ENCODE measurements around the gene ADCY10.
"Not testable (repeated sequence)": the region's sequence is repeated elsewhere in the genome, so short reads cannot be mapped to it uniquely, and the experiment has no call there.

ADCY10 gene

DNA sequence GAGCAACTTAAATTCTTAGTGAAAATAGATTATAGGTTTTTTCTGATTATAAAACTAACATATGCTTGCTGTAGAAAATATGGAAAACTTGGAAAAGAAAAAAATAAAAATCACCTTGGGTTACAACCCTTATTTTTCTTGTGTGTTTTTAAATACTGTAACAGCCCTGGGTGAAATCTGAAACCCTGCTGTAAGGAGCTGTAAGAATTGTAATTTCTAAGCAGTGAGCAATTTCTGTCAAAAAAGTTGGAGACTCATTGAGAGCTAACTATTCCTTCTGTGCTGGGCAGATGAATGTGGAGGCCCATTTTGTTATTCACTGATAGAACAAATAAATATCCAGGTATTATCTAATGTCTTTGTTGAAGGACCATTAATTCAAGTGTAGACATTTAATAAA lies 42.6 kb downstream of the ADCY10 start:
- DNase-seq (ENCODE audit: low spot score), result no peak
- TF ChIP-seq, protein P1, sequence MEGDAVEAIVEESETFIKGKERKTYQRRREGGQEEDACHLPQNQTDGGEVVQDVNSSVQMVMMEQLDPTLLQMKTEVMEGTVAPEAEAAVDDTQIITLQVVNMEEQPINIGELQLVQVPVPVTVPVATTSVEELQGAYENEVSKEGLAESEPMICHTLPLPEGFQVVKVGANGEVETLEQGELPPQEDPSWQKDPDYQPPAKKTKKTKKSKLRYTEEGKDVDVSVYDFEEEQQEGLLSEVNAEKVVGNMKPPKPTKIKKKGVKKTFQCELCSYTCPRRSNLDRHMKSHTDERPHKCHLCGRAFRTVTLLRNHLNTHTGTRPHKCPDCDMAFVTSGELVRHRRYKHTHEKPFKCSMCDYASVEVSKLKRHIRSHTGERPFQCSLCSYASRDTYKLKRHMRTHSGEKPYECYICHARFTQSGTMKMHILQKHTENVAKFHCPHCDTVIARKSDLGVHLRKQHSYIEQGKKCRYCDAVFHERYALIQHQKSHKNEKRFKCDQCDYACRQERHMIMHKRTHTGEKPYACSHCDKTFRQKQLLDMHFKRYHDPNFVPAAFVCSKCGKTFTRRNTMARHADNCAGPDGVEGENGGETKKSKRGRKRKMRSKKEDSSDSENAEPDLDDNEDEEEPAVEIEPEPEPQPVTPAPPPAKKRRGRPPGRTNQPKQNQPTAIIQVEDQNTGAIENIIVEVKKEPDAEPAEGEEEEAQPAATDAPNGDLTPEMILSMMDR (IDR thresholded peaks at IDR 0.05), result no peak
- Histone ChIP-seq H3K4me3 (no peak overlapping the region), H3K27ac (no peak overlapping the region)

DNA sequence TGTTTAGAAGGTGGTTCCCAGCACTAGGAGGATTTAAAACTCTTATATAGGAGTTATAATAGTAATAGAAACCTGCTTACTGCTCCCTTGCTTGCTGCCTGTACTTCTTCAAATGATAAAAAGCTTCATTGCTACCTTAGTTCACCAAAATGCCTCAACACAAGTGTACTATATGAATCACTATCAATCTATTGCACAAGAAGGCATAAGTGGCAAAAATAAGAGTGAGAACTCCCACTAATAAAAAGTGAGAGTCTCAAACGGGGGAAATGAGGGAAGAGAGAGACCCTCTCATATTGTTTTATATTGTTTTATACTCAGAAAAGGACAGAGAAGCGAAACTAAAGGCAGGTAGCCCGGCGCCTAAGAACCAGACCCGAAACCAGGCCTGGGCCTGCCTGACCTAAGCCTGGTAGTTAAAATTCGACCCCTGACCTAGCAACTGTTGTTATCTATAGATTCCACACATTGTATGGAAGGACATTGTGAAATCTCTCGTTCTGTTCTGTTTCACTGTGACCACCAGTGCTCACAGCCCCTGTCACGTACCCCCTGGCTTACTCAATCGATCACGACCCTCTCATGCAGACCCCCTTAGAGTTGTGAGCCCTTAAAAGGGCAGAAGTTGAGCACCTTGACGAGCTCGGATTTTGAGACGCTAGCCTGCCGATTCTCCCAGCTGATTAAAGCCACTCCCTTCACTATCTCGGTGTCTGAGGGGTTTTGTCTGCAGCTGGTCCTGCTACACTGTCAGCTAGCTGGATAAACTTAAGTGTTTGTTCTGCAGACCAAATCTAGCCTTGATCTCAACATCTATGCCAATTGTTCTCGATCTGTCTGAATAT lies 44.6 kb downstream of the ADCY10 start:
- not testable (repeated sequence) for H3K4me3 ChIP-seq; H3K27ac ChIP-seq; DNase-seq (ENCODE audit: low spot score)

DNA sequence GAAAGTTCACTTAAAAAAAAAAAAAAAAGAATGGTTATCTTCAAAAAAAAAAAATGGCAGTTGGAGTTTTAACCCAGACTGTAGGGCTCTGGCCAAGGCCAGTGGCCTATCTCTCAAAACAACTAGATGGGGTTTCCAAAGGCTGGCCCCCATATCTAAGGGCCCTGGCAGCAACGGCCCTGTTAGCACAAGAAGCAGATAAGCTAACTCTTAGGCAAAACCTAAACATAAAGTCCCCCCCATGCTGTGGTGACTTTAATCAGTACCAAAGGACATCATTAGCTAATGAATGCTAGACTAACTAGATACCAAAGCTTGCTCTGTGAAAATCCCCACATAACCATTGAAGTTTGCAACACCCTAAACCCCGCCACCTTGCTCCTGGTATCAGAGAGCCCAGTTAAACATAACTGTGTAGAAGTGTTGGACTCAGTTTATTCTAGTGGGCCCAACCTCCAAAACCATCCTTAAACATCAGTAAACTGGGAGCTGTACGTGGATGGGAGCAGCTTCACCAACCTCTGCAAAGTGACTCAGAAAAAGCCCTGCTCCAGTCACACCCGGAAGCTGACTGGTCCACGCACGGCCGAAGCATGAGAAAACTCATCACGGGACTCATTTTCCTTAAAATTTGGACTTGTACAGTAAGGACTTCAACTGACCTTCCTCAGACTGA lies 47.1 kb downstream of the ADCY10 start:
- H3K27ac ChIP-seq, H3K4me3 ChIP-seq: not testable (repeated sequence)

DNA sequence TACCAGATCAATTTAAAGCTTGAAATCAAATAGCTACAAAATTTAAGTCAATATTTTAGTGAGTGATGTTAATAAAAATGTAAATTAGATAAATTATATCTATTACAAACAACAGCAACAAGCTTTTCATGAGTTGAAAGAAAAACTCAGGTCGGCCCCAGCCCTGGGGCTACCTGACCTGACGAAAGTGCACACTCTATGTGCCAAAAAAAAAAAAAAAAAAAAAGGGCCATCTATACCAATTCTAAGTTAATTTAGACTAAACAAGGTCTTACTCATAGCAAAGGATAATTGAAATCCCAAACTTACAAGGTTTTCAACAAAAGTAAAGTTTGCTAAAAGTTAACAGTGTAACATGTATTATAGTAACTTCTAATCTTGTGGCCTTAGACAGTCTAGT lies 47.6 kb downstream of the ADCY10 start:
- not testable (repeated sequence) for DNase-seq (ENCODE audit: low spot score); H3K27ac ChIP-seq; H3K4me3 ChIP-seq

More for the DNA sequence above, 47.1 kb downstream of the ADCY10 start:
- not testable (repeated sequence) for DNase-seq (ENCODE audit: low spot score)

DNA sequence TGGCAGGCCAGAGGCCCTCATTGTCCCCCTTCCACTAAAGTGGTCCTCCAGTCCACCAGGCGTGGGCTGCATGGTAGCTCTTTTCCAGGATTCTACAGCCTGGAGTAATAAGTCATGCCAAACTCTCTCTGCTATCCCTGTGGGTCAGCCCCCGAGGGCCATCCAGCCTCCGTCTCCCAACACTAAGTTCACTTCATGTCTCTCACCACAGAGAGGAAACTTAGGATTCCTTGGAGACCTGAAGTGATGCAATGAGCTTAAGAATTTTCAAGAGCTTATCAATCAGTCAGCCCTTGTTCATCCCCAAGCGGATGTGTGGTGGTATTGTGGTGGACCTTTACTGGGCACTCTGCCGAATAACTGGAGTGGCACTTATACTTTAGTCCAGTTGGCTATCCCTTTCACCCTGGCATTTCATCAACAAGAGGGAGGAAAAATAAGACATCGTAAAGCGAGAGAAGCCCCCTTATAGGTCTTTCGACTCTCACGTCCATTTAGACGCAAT lies 48.1 kb downstream of the ADCY10 start:
- H3K27ac ChIP-seq; DNase-seq (ENCODE audit: low spot score); H3K4me3 ChIP-seq: not testable (repeated sequence)

DNA sequence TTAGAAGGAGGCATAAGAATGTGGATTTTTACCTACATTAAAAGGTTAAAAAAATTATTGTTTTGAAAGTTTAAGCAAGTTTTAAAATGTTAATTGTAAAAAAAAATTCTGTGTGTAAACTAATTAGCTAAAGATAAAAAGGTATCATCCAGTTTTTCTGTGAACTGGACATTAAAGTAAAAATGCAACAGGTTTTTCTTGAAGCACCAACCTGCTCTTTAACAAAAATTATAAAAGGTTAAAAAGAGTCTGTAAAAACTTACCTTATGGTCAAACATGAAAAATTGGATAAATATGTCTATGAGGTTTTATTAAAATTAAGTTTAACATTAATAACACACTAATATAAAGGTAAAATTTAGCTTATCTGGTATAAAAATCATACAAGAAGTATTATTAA lies 48.7 kb downstream of the ADCY10 start:
- not testable (repeated sequence) for H3K4me3 ChIP-seq; DNase-seq (ENCODE audit: low spot score); H3K27ac ChIP-seq

DNA sequence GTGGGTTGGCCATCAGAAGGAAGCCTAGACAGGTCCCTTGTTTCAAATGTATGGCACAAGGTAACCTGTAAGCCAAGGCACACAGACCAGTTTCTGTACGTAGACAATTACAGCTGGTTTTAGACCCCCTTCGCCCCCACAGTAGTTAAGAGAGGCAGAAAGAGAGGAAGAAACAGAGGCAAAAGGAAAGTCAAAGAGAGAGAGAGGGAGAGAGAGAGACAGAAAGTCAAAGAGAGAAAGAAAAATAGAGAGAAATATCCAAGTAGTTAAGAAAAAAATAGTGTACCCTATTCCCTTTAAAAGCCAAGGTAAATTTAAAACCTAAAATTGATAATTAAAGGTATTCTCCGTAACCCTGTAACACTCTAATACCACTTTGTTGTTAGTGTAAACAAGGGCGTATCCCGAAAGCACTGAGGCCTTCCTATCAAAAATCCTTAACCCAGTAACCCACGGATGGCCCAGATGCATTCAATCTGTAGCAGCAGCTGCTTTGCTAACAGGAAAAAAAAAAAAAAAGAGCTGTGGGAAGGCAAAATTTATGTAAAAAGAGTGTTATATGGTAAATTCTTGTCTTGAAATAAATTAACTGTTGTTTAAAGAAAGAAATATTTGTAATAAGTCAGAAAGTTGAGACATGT lies 49.4 kb downstream of the ADCY10 start:
- TF ChIP-seq, protein P1 (IDR thresholded peaks at IDR 0.05), result no peak
- H3K4me3 ChIP-seq, result no peak overlapping the region
- H3K27ac ChIP-seq, result no peak overlapping the region
- DNase-seq (ENCODE audit: low spot score), result no peak

DNA sequence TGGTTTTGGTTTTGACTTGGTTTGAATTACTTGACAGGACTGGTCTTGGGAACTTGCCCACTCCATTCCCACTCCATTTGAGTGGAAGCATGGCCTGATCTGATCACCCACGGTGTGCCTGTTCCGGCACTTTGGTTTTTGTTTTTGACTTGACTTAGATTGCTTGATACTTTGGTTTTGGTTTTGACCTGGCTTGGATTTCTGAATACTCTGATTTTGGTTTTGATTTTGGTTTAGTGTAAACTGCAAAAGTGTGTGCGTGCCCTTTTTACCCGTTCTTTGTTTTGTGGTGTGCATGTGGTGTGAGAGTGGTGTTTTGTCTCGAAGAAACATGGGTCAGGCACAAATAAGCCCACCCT lies 50.0 kb downstream of the ADCY10 start:
- DNase-seq (ENCODE audit: low spot score), result no peak
- H3K27ac ChIP-seq, result no peak overlapping the region
- TF ChIP-seq, protein P1 (IDR thresholded peaks at IDR 0.05), result no peak
- H3K4me3 ChIP-seq, result no peak overlapping the region

DNA sequence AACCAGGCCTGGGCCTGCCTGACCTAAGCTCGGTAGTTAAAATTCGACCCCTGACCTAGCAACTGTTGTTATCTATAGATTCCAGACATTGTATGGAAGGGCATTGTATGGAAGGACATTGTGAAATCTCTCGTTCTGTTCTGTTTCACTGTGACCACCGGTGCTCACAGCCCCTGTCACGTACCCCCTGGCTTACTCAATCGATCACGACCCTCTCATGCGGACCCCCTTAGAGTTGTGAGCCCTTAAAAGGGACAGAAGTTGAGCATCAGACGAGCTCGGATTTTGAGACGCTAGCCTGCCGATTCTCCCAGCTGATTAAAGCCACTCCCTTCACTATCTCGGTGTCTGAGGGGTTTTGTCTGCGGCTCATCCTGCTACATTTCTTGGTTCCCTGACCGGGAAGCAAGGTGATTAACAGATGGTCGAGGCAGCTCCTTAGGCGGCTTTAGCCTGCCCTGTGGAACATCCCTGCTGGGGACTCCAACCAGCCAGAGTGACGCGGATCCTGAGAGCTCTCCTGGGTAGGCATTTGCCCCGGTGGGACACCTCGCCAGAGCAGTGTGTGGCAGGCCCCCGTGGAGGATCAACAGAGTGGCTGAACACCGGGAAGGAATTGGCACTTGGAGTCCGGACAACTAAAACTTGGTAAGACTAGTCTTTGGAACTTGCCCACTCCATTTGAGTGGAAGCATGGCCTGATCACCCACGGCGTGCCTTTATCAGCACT lies 50.6 kb downstream of the ADCY10 start:
- H3K27ac ChIP-seq; DNase-seq (ENCODE audit: low spot score): not testable (repeated sequence)

More for the DNA sequence above, 50.6 kb downstream of the ADCY10 start:
- H3K4me3 ChIP-seq, result not testable (repeated sequence)

Data from coronary artery (tissue), 2 donors.